Measurements from ENCODE around the gene TMEM8B. TPM values are rescaled to one million over a fixed set of nuclear protein-coding genes. Genes with fewer than 3 reads are reported as not detected.

The TMEM8B gene
- total and polyA plus RNA-seq, 4 donors: 6.8 to 31.2 (median 18.5) TPM

Other genes with a start within 250 kb of the TMEM8B start
- gene TESK1, start 224.0 kb upstream of the TMEM8B start, total RNA-seq: 10 to 100 TPM; 52.1 to 58.2 TPM
- 10 to 100 TPM; 23.8 to 81.0 TPM for gene TESK1, start 224.0 kb upstream of the TMEM8B start, polyA plus RNA-seq
- 10 to 100 TPM in 1 of 2 donors, 1 to 10 TPM in 1; 3.7 to 11.5 TPM for gene CD72, start 210.8 kb upstream of the TMEM8B start, total RNA-seq
- 1 to 10 TPM; 1.6 to 3.4 TPM for gene CD72, start 210.8 kb upstream of the TMEM8B start, polyA plus RNA-seq
- gene SIT1, start 178.3 kb upstream of the TMEM8B start, total RNA-seq: 1 to 10 TPM in 1 of 2 donors, under 1 TPM in 1; 0.65 to 1.3 TPM
- gene SIT1, start 178.3 kb upstream of the TMEM8B start, polyA plus RNA-seq: 1 to 10 TPM; 1.0 to 1.1 TPM
- gene RMRP, start 171.2 kb upstream of the TMEM8B start, total RNA-seq: over 10,000 TPM; 14,949 to 16,694 TPM
- not detected for gene RMRP, start 171.2 kb upstream of the TMEM8B start, polyA plus RNA-seq
- 10 to 100 TPM; 53.7 to 79.6 TPM for gene CCDC107, start 170.9 kb upstream of the TMEM8B start, total RNA-seq
- gene CCDC107, start 170.9 kb upstream of the TMEM8B start, polyA plus RNA-seq: 100 to 1,000 TPM in 1 of 2 donors, 10 to 100 TPM in 1; 65.7 to 224 TPM
- gene ARHGEF39, start 164.0 kb upstream of the TMEM8B start, total RNA-seq: 1 to 10 TPM in 1 of 2 donors, under 1 TPM in 1; 0.75 to 1.7 TPM
- gene ARHGEF39, start 164.0 kb upstream of the TMEM8B start, polyA plus RNA-seq: 1 to 10 TPM in 1 of 2 donors, under 1 TPM in 1; 0.25 to 1.8 TPM
- 1 to 10 TPM; 4.3 to 8.8 TPM for gene CA9, start 155.3 kb upstream of the TMEM8B start, total RNA-seq
- under 1 TPM in 1 of 2 donors, not detected in 1; 0.79 TPM for gene CA9, start 155.3 kb upstream of the TMEM8B start, polyA plus RNA-seq
- 1,000 to 10,000 TPM; 1,614 to 5,973 TPM for gene TPM2, start 139.3 kb upstream of the TMEM8B start, total RNA-seq
- gene TPM2, start 139.3 kb upstream of the TMEM8B start, polyA plus RNA-seq: 1,000 to 10,000 TPM; 7,224 to 9,377 TPM
- gene TLN1, start 97.0 kb upstream of the TMEM8B start, total RNA-seq: 1,000 to 10,000 TPM in 1 of 2 donors, 100 to 1,000 TPM in 1; 735 to 1,271 TPM
- 100 to 1,000 TPM; 160 to 382 TPM for gene TLN1, start 97.0 kb upstream of the TMEM8B start, polyA plus RNA-seq
- gene CREB3, start 96.6 kb upstream of the TMEM8B start, total RNA-seq: 10 to 100 TPM; 39.5 to 51.3 TPM
- 10 to 100 TPM; 46.2 to 62.0 TPM for gene CREB3, start 96.6 kb upstream of the TMEM8B start, polyA plus RNA-seq
- gene GBA2, start 80.0 kb upstream of the TMEM8B start, total RNA-seq: 10 to 100 TPM; 83.8 to 83.9 TPM
- gene GBA2, start 80.0 kb upstream of the TMEM8B start, polyA plus RNA-seq: 100 to 1,000 TPM in 1 of 2 donors, 10 to 100 TPM in 1; 18.5 to 122 TPM
- 10 to 100 TPM; 30.0 to 32.4 TPM for gene RGP1, start 79.9 kb upstream of the TMEM8B start, total RNA-seq
- 10 to 100 TPM; 11.0 to 13.0 TPM for gene RGP1, start 79.9 kb upstream of the TMEM8B start, polyA plus RNA-seq
- gene MSMP, start 75.0 kb upstream of the TMEM8B start, total RNA-seq: 1 to 10 TPM; 2.0 TPM
- gene MSMP, start 75.0 kb upstream of the TMEM8B start, polyA plus RNA-seq: not detected
- gene NPR2, start 37.6 kb upstream of the TMEM8B start, total RNA-seq: 10 to 100 TPM; 39.7 to 45.6 TPM
- gene NPR2, start 37.6 kb upstream of the TMEM8B start, polyA plus RNA-seq: 10 to 100 TPM; 13.3 to 85.0 TPM
- gene SPAG8, start 17.0 kb upstream of the TMEM8B start, total RNA-seq: 1 to 10 TPM in 1 of 2 donors, under 1 TPM in 1; 0.71 to 3.0 TPM
- gene SPAG8, start 17.0 kb upstream of the TMEM8B start, polyA plus RNA-seq: 1 to 10 TPM in 1 of 2 donors, not detected in 1; 4.4 TPM
- gene HINT2, start 14.2 kb upstream of the TMEM8B start, total RNA-seq: 10 to 100 TPM; 21.3 to 26.0 TPM
- 10 to 100 TPM; 34.8 to 61.5 TPM for gene HINT2, start 14.2 kb upstream of the TMEM8B start, polyA plus RNA-seq
- not detected for gene FAM221B, start 496 bp upstream of the TMEM8B start, total RNA-seq
- gene FAM221B, start 496 bp upstream of the TMEM8B start, polyA plus RNA-seq: under 1 TPM in 1 of 2 donors, not detected in 1; 0.13 TPM
- gene OR13J1, start 41.2 kb downstream of the TMEM8B start, total RNA-seq: not detected
- not detected for gene OR13J1, start 41.2 kb downstream of the TMEM8B start, polyA plus RNA-seq
- gene HRCT1, start 77.0 kb downstream of the TMEM8B start, total RNA-seq: 10 to 100 TPM; 14.2 to 23.1 TPM
- 10 to 100 TPM; 17.4 to 25.7 TPM for gene HRCT1, start 77.0 kb downstream of the TMEM8B start, polyA plus RNA-seq
- 1 to 10 TPM; 4.0 to 4.5 TPM for gene SPAAR, start 80.3 kb downstream of the TMEM8B start, total RNA-seq
- under 1 TPM in 1 of 2 donors, not detected in 1; 0.82 TPM for gene SPAAR, start 80.3 kb downstream of the TMEM8B start, polyA plus RNA-seq
- gene OR2S2, start 128.9 kb downstream of the TMEM8B start, total RNA-seq: not detected
- gene OR2S2, start 128.9 kb downstream of the TMEM8B start, polyA plus RNA-seq: not detected
- 10 to 100 TPM; 28.9 to 34.1 TPM for gene RECK, start 207.7 kb downstream of the TMEM8B start, total RNA-seq
- gene RECK, start 207.7 kb downstream of the TMEM8B start, polyA plus RNA-seq: 10 to 100 TPM in 1 of 2 donors, 1 to 10 TPM in 1; 6.0 to 19.9 TPM

Data from aorta (tissue), 4 donors.